H1 (cell line): ENCODE data around the gene CDH12. TPM values are rescaled to one million over a fixed set of nuclear protein-coding genes. Genes with fewer than 3 reads are reported as not detected.

Experiments used
- CTCF ChIA-PET: fragments of 300-600 bp; sonication (Branson Sonifier 250); formaldehyde crosslinking; loops from one replicate; lab custom pipeline; 2021; ENCODE audit not compliant: partially characterized antibody; lab: Charles Lee
- POLR2A ChIA-PET: fragments of 300-600 bp; sonication (Branson Sonifier 250); formaldehyde crosslinking; loops from one replicate; lab custom pipeline; 2021; ENCODE audit warnings: inconsistent platforms; ENCODE audit not compliant: partially characterized antibody; lab: Charles Lee
- DNase-seq, 2 experiments: peaks; one replicate each; pipeline versions ENCODE4 v3.0.0 to v3.0.0-alpha.2; 2010 to 2022; ENCODE audit warnings: low spot score in 2 of 2, low read depth in 1 of 2, mixed read lengths in 1 of 2
- FAIRE-seq: peaks from 2 replicates; lab custom pipeline; 2011; peaks lifted over from hg19 to GRCh38; lab: Jason Lieb, UNC
- H2AFZ ChIP-seq: 2 replicates; pipeline ENCODE4 v1.8.1; 2012; ENCODE audit warnings: low read length, inconsistent platforms
- H2AK5ac ChIP-seq: 2 replicates; pipeline ENCODE4 v1.6.1; 2013; ENCODE audit warnings: low read depth, low read length
- H2BK120ac ChIP-seq: replicated peaks from 2 replicates; pipeline ENCODE3; 2013; ENCODE audit warnings: low read depth, low read length, inconsistent platforms
- H2BK12ac ChIP-seq: 2 replicates; pipeline ENCODE4 v1.6.1; 2013; ENCODE audit warnings: low read depth, low read length
- H2BK15ac ChIP-seq: 2 replicates; pipeline ENCODE4 v1.6.1; 2013; ENCODE audit warnings: low read length
- H2BK20ac ChIP-seq: 2 replicates; pipeline ENCODE4 v1.6.1; 2013; ENCODE audit warnings: low read length
- H2BK5ac ChIP-seq: 2 replicates; pipeline ENCODE4 v1.6.1; 2013; ENCODE audit warnings: low read depth, low read length
- H3K14ac ChIP-seq: 2 replicates; pipeline ENCODE4 v1.6.1; 2013; ENCODE audit warnings: inconsistent platforms; ENCODE audit not compliant: insufficient read length
- H3K18ac ChIP-seq: 2 replicates; pipeline ENCODE4 v1.6.1; 2013; ENCODE audit warnings: low read length; ENCODE audit errors: extremely low read depth
- H3K23ac ChIP-seq: 2 replicates; pipeline ENCODE4 v1.6.1; 2013; ENCODE audit warnings: inconsistent platforms; ENCODE audit not compliant: insufficient read length
- H3K23me2 ChIP-seq: 2 replicates; pipeline ENCODE4 v1.6.1; 2013; ENCODE audit warnings: low read depth, low read length
- H3K27ac ChIP-seq: 2 replicates; pipeline ENCODE4 v1.6.1; 2011; ENCODE audit warnings: low read depth, low read length, inconsistent platforms
- H3K27me3 ChIP-seq, 4 experiments: replicated peaks in 1 of 4; 1 replicate in 1 of 4; 2 replicates in 3 of 4; pipeline versions ENCODE4 v1.6.1 to v1.8.1; 2011 to 2013; ENCODE audit warnings: low read length in 3 of 4, mild to moderate bottlenecking in 3 of 4, inconsistent platforms in 2 of 4, mixed read lengths in 2 of 4, moderate library complexity in 1 of 4; ENCODE audit not compliant: control insufficient read depth in 3 of 4, insufficient read depth in 3 of 4; ENCODE audit errors: extremely low read depth in 1 of 4
- H3K36me3 ChIP-seq, 4 experiments: 2 replicates each; pipeline versions ENCODE4 v1.6.1 to v1.8.1; 2011 to 2013; ENCODE audit warnings: mild to moderate bottlenecking in 4 of 4, low read length in 3 of 4, moderate library complexity in 2 of 4, control low read depth in 1 of 4, inconsistent platforms in 1 of 4; ENCODE audit not compliant: insufficient read depth in 4 of 4, control insufficient read depth in 2 of 4
- H3K4ac ChIP-seq: replicated peaks from 2 replicates; pipeline ENCODE3; 2013; ENCODE audit warnings: low read length, low read depth, mixed read lengths, inconsistent platforms; ENCODE audit not compliant: insufficient read length
- H3K4me1 ChIP-seq, 4 experiments: replicated peaks in 1 of 4; 1 replicate in 1 of 4; 2 replicates in 3 of 4; pipeline versions ENCODE4 v1.6.1 to v1.8.1; 2011 to 2013; ENCODE audit warnings: low read length in 3 of 4, inconsistent platforms in 2 of 4, mixed read lengths in 1 of 4; ENCODE audit not compliant: insufficient read depth in 4 of 4, control insufficient read depth in 3 of 4
- H3K4me2 ChIP-seq, 2 experiments: 2 replicates each; pipeline versions ENCODE4 v1.6.1 to v1.8.1; 2011 to 2013; ENCODE audit warnings: low read depth in 2 of 2, low read length in 2 of 2, control low read depth in 1 of 2, inconsistent platforms in 1 of 2, mild to moderate bottlenecking in 1 of 2; ENCODE audit not compliant: insufficient read depth in 1 of 2
- H3K4me3 ChIP-seq, 4 experiments: fragments of 200-600, 300-600 bp in 1 of 4; sonication (generic), shearing (Covaris generic), sonication (Bioruptor Twin) in 1 of 4; 2 replicates each; pipeline versions ENCODE4 v1.5.1 to v1.8.1; 2011 to 2016; ENCODE audit warnings: low read length in 4 of 4, low read depth in 3 of 4, control low read depth in 2 of 4, inconsistent platforms in 2 of 4, mild to moderate bottlenecking in 2 of 4, mixed read lengths in 1 of 4, moderate library complexity in 1 of 4; ENCODE audit not compliant: insufficient read depth in 2 of 4; ENCODE audit errors: extremely low read depth in 1 of 4
- H3K56ac ChIP-seq: replicated peaks from 2 replicates; pipeline ENCODE3; 2013; ENCODE audit warnings: low read depth, mild to moderate bottlenecking, mixed read lengths, low read length, inconsistent platforms; ENCODE audit not compliant: insufficient read length
- H3K79me1 ChIP-seq: 2 replicates; pipeline ENCODE4 v1.6.1; 2013; ENCODE audit warnings: low read depth, low read length, control low read depth
- H3K79me2 ChIP-seq, 2 experiments: 2 replicates each; pipeline versions ENCODE4 v1.6.1 to v1.8.1; 2012 to 2013; ENCODE audit warnings: low read length in 2 of 2, mild to moderate bottlenecking in 2 of 2, inconsistent platforms in 1 of 2; ENCODE audit not compliant: insufficient read depth in 2 of 2, control insufficient read depth in 1 of 2
- H3K9ac ChIP-seq, 4 experiments: replicated peaks in 1 of 4; 1 replicate in 1 of 4; 2 replicates in 3 of 4; pipeline versions ENCODE4 v1.6.1 to v1.8.1; 2011 to 2013; ENCODE audit warnings: low read depth in 3 of 4, low read length in 3 of 4, control low read depth in 2 of 4, mild to moderate bottlenecking in 2 of 4, moderate library complexity in 2 of 4, inconsistent platforms in 1 of 4; ENCODE audit errors: extremely low read depth in 1 of 4
- H3K9me3 ChIP-seq, 2 experiments: 2 replicates each; pipeline versions ENCODE4 v1.6.1 to v1.8.1; 2012 to 2013; ENCODE audit warnings: mild to moderate bottlenecking in 2 of 2, moderate library complexity in 2 of 2, control low read depth in 1 of 2, inconsistent platforms in 1 of 2, low read depth in 1 of 2, low read length in 1 of 2, mixed read lengths in 1 of 2; ENCODE audit not compliant: insufficient read depth in 2 of 2
- H4K20me1 ChIP-seq, 2 experiments: replicated peaks in 1 of 2; 2 replicates each; pipeline versions ENCODE3 to v1.8.1; 2011 to 2013; ENCODE audit warnings: inconsistent platforms in 2 of 2, low read length in 2 of 2, mild to moderate bottlenecking in 1 of 2; ENCODE audit not compliant: insufficient read depth in 2 of 2, control insufficient read depth in 1 of 2
- H4K5ac ChIP-seq: 2 replicates; pipeline ENCODE4 v1.6.1; 2013; ENCODE audit warnings: low read length, low read depth, mixed read lengths, inconsistent platforms; ENCODE audit not compliant: insufficient read length
- H4K8ac ChIP-seq: 2 replicates; pipeline ENCODE4 v1.8.0; 2013; ENCODE audit warnings: mild to moderate bottlenecking, moderate library complexity, low read length, inconsistent platforms; ENCODE audit not compliant: insufficient read depth; ENCODE audit errors: extremely low read depth
- H4K91ac ChIP-seq: replicated peaks from 2 replicates; pipeline ENCODE3; 2013; ENCODE audit warnings: low read length, mixed read lengths, inconsistent platforms; ENCODE audit not compliant: insufficient read length
- BCL11A ChIP-seq, 2 experiments: IDR thresholded peaks; one replicate each; pipeline ENCODE4 v1.6.1; 2011; ENCODE audit warnings: low read depth in 2 of 2, low read length in 2 of 2, mild to moderate bottlenecking in 2 of 2
- CBX5 ChIP-seq: fragments of 300-800, 300-1000 bp; sonication (generic); IDR thresholded peaks from 2 replicates; pipeline ENCODE4 v1.7.1; 2016; ENCODE audit warnings: antibody characterized with exemption, low read length, low read depth
- CBX8 ChIP-seq: fragments of 300-800, 300-1000 bp; sonication (generic); IDR thresholded peaks from 2 replicates; pipeline ENCODE4 v1.7.1; 2016; ENCODE audit warnings: low read depth, low read length, borderline replicate concordance
- CHD1 ChIP-seq: IDR thresholded peaks from 2 replicates; pipeline ENCODE4 v1.6.1; 2012; ENCODE audit warnings: low read depth, low read length, improper control_type of control experiment
- CREB1 ChIP-seq: IDR thresholded peaks from 2 replicates; pipeline ENCODE4 v1.6.1; 2012; ENCODE audit warnings: inconsistent platforms
- EGR1 ChIP-seq: IDR thresholded peaks from 2 replicates; pipeline ENCODE4 v1.6.1; 2011; ENCODE audit warnings: low read depth, low read length, borderline replicate concordance
- GTF2F1 ChIP-seq: IDR thresholded peaks from 2 replicates; pipeline ENCODE4 v1.6.1; 2012; ENCODE audit warnings: low read depth, low read length, improper control_type of control experiment, borderline replicate concordance
- KDM4A ChIP-seq: IDR thresholded peaks from one replicate; pipeline ENCODE4 v1.7.1; 2012; ENCODE audit warnings: low read depth, mild to moderate bottlenecking, moderate library complexity, low read length, inconsistent platforms; ENCODE audit not compliant: severe bottlenecking
- MAFK ChIP-seq: IDR thresholded peaks from 2 replicates; pipeline ENCODE4 v1.6.1; 2012; ENCODE audit warnings: low read depth, mild to moderate bottlenecking, improper control_type of control experiment, low read length
- RXRA ChIP-seq: IDR thresholded peaks from 2 replicates; pipeline ENCODE4 v1.6.1; 2011; ENCODE audit warnings: low read depth, mild to moderate bottlenecking, low read length, moderate library complexity; ENCODE audit not compliant: insufficient read depth
- SAP30 ChIP-seq: fragments of 300-600 bp; sonication (generic); IDR thresholded peaks from 2 replicates; pipeline ENCODE4 v1.7.1; 2012; ENCODE audit warnings: low read length, moderate library complexity, mild to moderate bottlenecking, inconsistent platforms; ENCODE audit not compliant: insufficient read depth, insufficient replicate concordance
- SIX5 ChIP-seq: IDR thresholded peaks from 2 replicates; pipeline ENCODE4 v1.6.1; 2011; ENCODE audit warnings: mild to moderate bottlenecking, low read depth, low read length
- SRF ChIP-seq: IDR thresholded peaks from 2 replicates; pipeline ENCODE4 v1.6.1; 2011; ENCODE audit warnings: mild to moderate bottlenecking, low read depth, low read length, moderate library complexity
- TAF7 ChIP-seq: optimal IDR thresholded peaks from 2 replicates; pipeline ENCODE3; 2011; ENCODE audit warnings: low read depth, mild to moderate bottlenecking, inconsistent platforms, low read length, moderate library complexity, borderline replicate concordance
- WGBS, 2 experiments: shearing (Covaris generic) in 1 of 2; methylation state at CpG; one replicate each; pipeline versions ENCODE4 v1.1.6 to v1.1.7; 2013 to 2015; ENCODE audit warnings: low lambda C conversion rate in 2 of 2, mixed read lengths in 2 of 2, inconsistent platforms in 1 of 2, low coverage in 1 of 2, missing lambda C conversion rate in 1 of 2; ENCODE audit not compliant: insufficient replicate concordance in 2 of 2, insufficient coverage in 1 of 2, insufficient read length in 1 of 2; ENCODE audit errors: extremely low coverage in 1 of 2, missing lambda C conversion rate in 1 of 2; 5-methylcytosine and 5-hydroxymethylcytosine counted together
- polyA plus RNA-seq, 7 experiments: library from polyadenylated mRNA; depleted of rRNA in 3 of 7; stranded (reverse) in 5 of 7; unstranded in 2 of 7; fragments of >200 nt in 5 of 7; fragments of 200-250 nt in 2 of 7; gene quantifications; 1 replicate in 5 of 7; 2 replicates in 1 of 7; 4 replicates in 1 of 7; pipeline versions ENCODE4 v1.2.1 to v1.2.3, GENCODE V29; 2011 to 2013; ENCODE audit warnings: missing spikeins in 2 of 7, mixed read lengths in 2 of 7
- total RNA-seq: library from RNA; stranded (reverse); fragmentation: NEBNext Ultra II Directional; extraction: Animal tissue kit (Norgen Biotek cat#: 25700); gene quantifications from 2 replicates; pipeline ENCODE4 v1.2.1, GENCODE V29; 2021
- TF ChIP-seq, protein P1 (sequence below): IDR thresholded peaks from 2 replicates; pipeline ENCODE4 v1.6.1; 2012; ENCODE audit warnings: inconsistent platforms

Gene CDH12
- total and polyA plus RNA-seq, 2 of the 8 experiments (the other 6 are each of a cell fraction or from before 2014, with no cell fraction given), result 0.03 TPM; not detected in 1

DNA sequence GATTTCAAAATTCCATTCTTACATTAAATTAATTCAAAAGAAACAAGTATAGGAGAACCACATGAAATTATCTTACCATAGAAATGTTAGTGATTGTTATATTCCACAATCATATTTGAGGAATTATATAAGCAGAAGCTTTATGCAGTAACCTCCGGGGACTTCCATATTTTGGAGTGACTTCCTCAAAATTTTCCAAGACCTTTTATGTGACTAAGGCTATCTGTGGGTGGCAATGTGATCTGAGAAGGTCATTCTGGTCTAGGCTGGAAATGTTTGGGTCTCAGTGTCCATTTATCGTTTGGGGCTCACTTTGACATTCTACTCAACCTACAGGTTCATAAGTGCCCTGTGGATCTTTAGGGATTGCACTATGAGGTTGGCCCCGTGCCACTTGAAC, 776.6 kb downstream of the CDH12 start:
- Histone ChIP-seq H3K4ac (no peak overlapping the region), H3K4me1 (no peaks in the 10 kb centered on the region), H2BK15ac (no peak overlapping the region), H3K14ac (no peak overlapping the region), H3K23ac (no peak overlapping the region), H3K23me2 (no peaks in the 10 kb centered on the region), H2BK5ac (no peak overlapping the region), H3K18ac (no peak overlapping the region), H2BK12ac (no peak overlapping the region), H3K9me3 (no peaks in the 10 kb centered on the region), H3K9ac (no peak overlapping the region), H2AK5ac (no peak overlapping the region), H4K5ac (no peak overlapping the region), H4K91ac (no peak overlapping the region), H3K79me1 (no peaks in the 10 kb centered on the region), H4K20me1 (no peaks in the 10 kb centered on the region), H3K56ac (no peak overlapping the region), H3K36me3 (no peaks in the 10 kb centered on the region), H2BK120ac (no peak overlapping the region), H4K8ac (no peak overlapping the region), H2AFZ (no peak overlapping the region), H3K27me3 (no peaks in the 10 kb centered on the region), H2BK20ac (no peak overlapping the region), H3K4me3 (no peak overlapping the region), H3K79me2 (no peaks in the 10 kb centered on the region), H3K4me2 (no peak overlapping the region), H3K27ac (no peak overlapping the region)
- CTCF ChIA-PET, result no interaction called here
- FAIRE-seq (no peak), DNase-seq (no peak)
- POLR2A ChIA-PET, result no interaction called here
- 93% methylated on average over 3 of the region's 3 CpGs; no CpG with 5 or more reads in 1 of the 2 experiments for WGBS, 2 experiments
- TF ChIP-seq SIX5 (no peak), EGR1 (no peak), CHD1 (no peak), CBX5 (no peak), CREB1 (no peak), MAFK (no peak), KDM4A (no peak), SRF (no peak), RXRA (no peak), SAP30 (no peak), GTF2F1 (no peak), BCL11A (IDR thresholded peaks at IDR 0.05; ENCODE audit: low read depth in 2 of 2, low read length in 2 of 2) (no peak), TAF7 (no peak), CBX8 (no peak)
- TF ChIP-seq, protein P1, sequence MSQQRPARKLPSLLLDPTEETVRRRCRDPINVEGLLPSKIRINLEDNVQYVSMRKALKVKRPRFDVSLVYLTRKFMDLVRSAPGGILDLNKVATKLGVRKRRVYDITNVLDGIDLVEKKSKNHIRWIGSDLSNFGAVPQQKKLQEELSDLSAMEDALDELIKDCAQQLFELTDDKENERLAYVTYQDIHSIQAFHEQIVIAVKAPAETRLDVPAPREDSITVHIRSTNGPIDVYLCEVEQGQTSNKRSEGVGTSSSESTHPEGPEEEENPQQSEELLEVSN, result no peak
